Neutrophil (primary cell): Measurements from ENCODE around the gene AKAP11.

ENCODE experiments used
- H3K27ac ChIP-seq: fragments of 200-600 bp; sonication (generic); 2 replicates; pipeline ENCODE4 v1.5.1; 2016; ENCODE audit warnings: mild to moderate bottlenecking, moderate library complexity
- H3K27me3 ChIP-seq: fragments of 200-600 bp; sonication (generic); 2 replicates; pipeline ENCODE4 v1.6.0; 2016; ENCODE audit warnings: mild to moderate bottlenecking
- H3K36me3 ChIP-seq: fragments of 200-600 bp; sonication (generic); 2 replicates; pipeline ENCODE4 v1.5.1; 2017
- H3K4me1 ChIP-seq, 2 experiments: fragments of 200-600 bp in 1 of 2; sonication (generic) in 1 of 2; 1 replicate in 1 of 2; 2 replicates in 1 of 2; pipeline versions ENCODE4 v1.5.1 to v1.6.1; 2013 to 2016; ENCODE audit warnings: low read depth in 1 of 2, low read length in 1 of 2, mild to moderate bottlenecking in 1 of 2, moderate library complexity in 1 of 2; ENCODE audit not compliant: control insufficient read depth in 1 of 2, insufficient read depth in 1 of 2
- H3K4me3 ChIP-seq, 2 experiments: fragments of 200-600 bp in 1 of 2; sonication (generic) in 1 of 2; 1 replicate in 1 of 2; 2 replicates in 1 of 2; pipeline ENCODE4 v1.5.1; 2013 to 2016; ENCODE audit warnings: low read depth in 1 of 2, low read length in 1 of 2, mild to moderate bottlenecking in 1 of 2, moderate library complexity in 1 of 2
- H3K9me3 ChIP-seq: fragments of 200-600 bp; sonication (generic); 2 replicates; pipeline ENCODE4 v1.5.1; 2016
- TF ChIP-seq, protein P1 (sequence below): fragments of 200-600 bp; sonication (generic); IDR thresholded peaks from 2 replicates; pipeline ENCODE4 v1.5.1; 2016; ENCODE audit warnings: antibody characterized with exemption

Gene AKAP11

DNA sequence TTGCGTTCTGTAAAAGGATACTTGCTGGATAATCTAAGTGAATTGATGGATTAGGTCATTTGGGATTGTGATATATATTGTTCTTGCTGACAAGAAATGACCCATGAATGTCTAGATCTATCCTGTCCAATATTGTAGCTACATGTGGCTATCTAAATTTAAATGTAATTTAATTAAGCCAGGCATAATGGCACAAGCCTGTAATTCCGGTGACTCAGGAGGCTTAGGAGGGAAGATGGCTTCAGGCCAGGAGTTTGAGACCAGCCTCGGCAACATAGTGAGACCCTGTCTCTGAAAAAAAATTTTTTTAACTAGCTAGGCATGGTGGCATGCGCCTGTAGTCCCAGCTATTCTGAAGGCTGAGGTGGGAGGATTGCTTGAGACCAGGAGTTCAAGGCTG is 39.3 kb upstream of the AKAP11 start:
- Histone ChIP-seq H3K9me3 (no peaks in the 10 kb centered on the region), H3K4me1 (no peaks in the 10 kb centered on the region), H3K27me3 (no peaks in the 10 kb centered on the region), H3K36me3 (no peaks in the 10 kb centered on the region), H3K27ac (no peak overlapping the region), H3K4me3 (no peak overlapping the region)
- TF ChIP-seq, protein P1, sequence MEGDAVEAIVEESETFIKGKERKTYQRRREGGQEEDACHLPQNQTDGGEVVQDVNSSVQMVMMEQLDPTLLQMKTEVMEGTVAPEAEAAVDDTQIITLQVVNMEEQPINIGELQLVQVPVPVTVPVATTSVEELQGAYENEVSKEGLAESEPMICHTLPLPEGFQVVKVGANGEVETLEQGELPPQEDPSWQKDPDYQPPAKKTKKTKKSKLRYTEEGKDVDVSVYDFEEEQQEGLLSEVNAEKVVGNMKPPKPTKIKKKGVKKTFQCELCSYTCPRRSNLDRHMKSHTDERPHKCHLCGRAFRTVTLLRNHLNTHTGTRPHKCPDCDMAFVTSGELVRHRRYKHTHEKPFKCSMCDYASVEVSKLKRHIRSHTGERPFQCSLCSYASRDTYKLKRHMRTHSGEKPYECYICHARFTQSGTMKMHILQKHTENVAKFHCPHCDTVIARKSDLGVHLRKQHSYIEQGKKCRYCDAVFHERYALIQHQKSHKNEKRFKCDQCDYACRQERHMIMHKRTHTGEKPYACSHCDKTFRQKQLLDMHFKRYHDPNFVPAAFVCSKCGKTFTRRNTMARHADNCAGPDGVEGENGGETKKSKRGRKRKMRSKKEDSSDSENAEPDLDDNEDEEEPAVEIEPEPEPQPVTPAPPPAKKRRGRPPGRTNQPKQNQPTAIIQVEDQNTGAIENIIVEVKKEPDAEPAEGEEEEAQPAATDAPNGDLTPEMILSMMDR, result no peak

DNA sequence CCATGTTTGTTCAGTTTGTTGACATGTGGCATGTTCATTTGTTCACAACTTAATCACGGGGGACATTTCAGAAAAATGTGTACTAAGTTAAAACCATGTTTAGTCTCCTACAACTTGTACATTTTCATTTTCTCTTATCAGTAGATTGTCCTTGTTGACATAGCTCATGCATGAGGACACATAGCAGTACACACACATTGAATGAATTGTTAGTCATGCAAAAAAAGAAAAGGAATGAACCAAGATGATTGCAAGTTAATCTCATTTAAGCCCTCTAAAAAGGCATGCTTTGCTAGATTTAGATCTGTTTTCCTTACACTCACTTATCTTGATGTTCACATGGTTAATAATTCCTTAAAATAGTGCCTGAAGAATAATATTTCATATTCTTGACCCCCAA is 38.2 kb upstream of the AKAP11 start:
- Histone ChIP-seq H3K9me3 (no peaks in the 10 kb centered on the region), H3K27ac (no peak overlapping the region), H3K4me1 (no peaks in the 10 kb centered on the region), H3K4me3 (no peak overlapping the region), H3K27me3 (no peaks in the 10 kb centered on the region), H3K36me3 (no peaks in the 10 kb centered on the region)
- TF ChIP-seq, protein P1, result no peak

GRCh38 chr13:42239161-42239560 is 32.8 kb upstream of the AKAP11 start:
- TF ChIP-seq, protein P1, result no peak

GRCh38 chr13:42239644-42240043 is 32.3 kb upstream of the AKAP11 start:
- TF ChIP-seq, protein P1, result no peak
- Histone ChIP-seq H3K27me3 (no peaks in the 10 kb centered on the region), H3K4me3 (no peak overlapping the region), H3K36me3 (no peaks in the 10 kb centered on the region), H3K27ac (no peak overlapping the region), H3K9me3 (no peaks in the 10 kb centered on the region), H3K4me1 (no peaks in the 10 kb centered on the region)

More at GRCh38 chr13:42239161-42239560, 32.8 kb upstream of the AKAP11 start:
- Histone ChIP-seq H3K27me3 (no peaks in the 10 kb centered on the region), H3K4me1 (no peaks in the 10 kb centered on the region), H3K9me3 (no peaks in the 10 kb centered on the region), H3K4me3 (no peak overlapping the region), H3K27ac (no peak overlapping the region), H3K36me3 (no peaks in the 10 kb centered on the region)

DNA sequence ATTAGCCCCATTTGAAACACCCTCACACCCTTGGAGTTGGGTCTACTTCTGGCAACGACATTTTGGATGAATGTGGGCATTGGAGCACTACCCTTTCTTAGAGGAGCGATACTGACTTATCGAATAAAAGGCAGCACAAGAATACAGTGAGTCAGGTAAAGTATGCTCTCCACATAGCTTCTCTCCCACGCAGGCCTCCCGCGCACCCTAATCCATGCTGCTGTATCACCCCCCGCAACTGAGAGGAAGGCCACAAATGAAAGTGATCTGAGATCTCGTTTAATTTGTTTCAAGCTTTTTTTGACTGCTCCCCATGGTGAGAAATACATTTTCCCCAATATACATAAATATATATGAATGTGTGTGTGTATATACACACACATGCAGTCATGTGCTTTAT is 25.4 kb upstream of the AKAP11 start:
- Histone ChIP-seq H3K36me3 (no peaks in the 10 kb centered on the region), H3K27me3 (no peaks in the 10 kb centered on the region), H3K4me1 (no peaks in the 10 kb centered on the region), H3K4me3 (no peak overlapping the region), H3K27ac (no peak overlapping the region), H3K9me3 (no peaks in the 10 kb centered on the region)
- TF ChIP-seq, protein P1, result no peak

- H3K9me3 ChIP-seq, result no peaks in the 10 kb centered on the region
- TF ChIP-seq, protein P1, result no peak
- H3K4me1 ChIP-seq, result no peaks in the 10 kb centered on the region
- no peak overlapping the region for H3K27ac ChIP-seq
- no peaks in the 10 kb centered on the region for H3K36me3 ChIP-seq
- H3K27me3 ChIP-seq, result no peaks in the 10 kb centered on the region
- no peak overlapping the region for H3K4me3 ChIP-seq
These were observed 24.1 kb upstream of the AKAP11 start for GRCh38 chr13:42247883-42248282.
